ENCODE measurements around the gene SLC35G4. TPM values are rescaled to one million over a fixed set of nuclear protein-coding genes. Genes with fewer than 3 reads are reported as not detected.
"Not testable (repeated sequence)": the region's sequence is repeated elsewhere in the genome, so short reads cannot be mapped to it uniquely, and the experiment has no call there.

The SLC35G4 gene
- polyA plus RNA-seq, 1 donor (not counting 4 experiments of a cell fraction or from before 2014, with no cell fraction given), result not detected

- no peak overlapping the region for H3K4me2 ChIP-seq (ENCODE audit: control insufficient read depth, extremely low read depth, insufficient read depth, low read depth, low read length)
- no peaks in the 10 kb centered on the region for H3K4me1 ChIP-seq (ENCODE audit: control insufficient read depth, extremely low read depth, insufficient read depth, low read length)
- no peak for FAIRE-seq
- H3K27ac ChIP-seq (ENCODE audit: control insufficient read depth, insufficient read depth, low read length), result no peak overlapping the region
- dilution Hi-C loops (cut with MboI; ENCODE audit: extremely low pct_ligation_motif_present, low sequenced_read_pairs), result no loop called here
- no peaks in the 10 kb centered on the region for H3K27me3 ChIP-seq (ENCODE audit: control insufficient read depth, extremely low read depth, insufficient read depth, low read length)
- TF ChIP-seq EZH2 (IDR thresholded peaks at IDR 0.05; ENCODE audit: low read length) (no peak), CTCF (optimal IDR thresholded peaks at IDR 0.05 in 1 of 3, IDR thresholded peaks at IDR 0.05 in 1 of 3, conservative IDR thresholded peaks at IDR 0.05 in 1 of 3; ENCODE audit: extremely low read depth in 1 of 3, insufficient read depth in 2 of 3, low read length in 3 of 3) (no peak)
- no peak overlapping the region for H3K4me3 ChIP-seq (ENCODE audit: control insufficient read depth in 2 of 3, extremely low read depth in 1 of 3, insufficient read depth in 2 of 3, low read depth in 1 of 3, low read length in 3 of 3)
- no peak overlapping the region for H3K9ac ChIP-seq (ENCODE audit: control insufficient read depth, extremely low read depth, insufficient read depth, low read length)
- no peaks in the 10 kb centered on the region for H3K9me1 ChIP-seq (ENCODE audit: control insufficient read depth, extremely low read depth, insufficient read depth, low read length)
- no peaks in the 10 kb centered on the region for H3K79me2 ChIP-seq (ENCODE audit: control insufficient read depth, insufficient read depth, low read length)
- no peaks in the 10 kb centered on the region for H3K9me3 ChIP-seq (ENCODE audit: control insufficient read depth, low read depth, low read length)
- H2AFZ ChIP-seq (ENCODE audit: control insufficient read depth, low read length), result no peak overlapping the region
- no peak for DNase-seq (ENCODE audit: low read depth, low spot score)
- no peaks in the 10 kb centered on the region for H3K36me3 ChIP-seq (ENCODE audit: control insufficient read depth in 2 of 2, extremely low read depth in 1 of 2, insufficient read depth in 2 of 2, low read length in 2 of 2)
- H4K20me1 ChIP-seq (ENCODE audit: control insufficient read depth, extremely low read depth, insufficient read depth, low read length), result no peaks in the 10 kb centered on the region
These were observed 1.5 kb upstream of the SLC35G4 start for GRCh38 chr18:11607906-11608305.

GRCh38 chr18:11608618-11609017 is 778 bp upstream of the SLC35G4 start:
- H3K4me2 ChIP-seq (ENCODE audit: control insufficient read depth, extremely low read depth, insufficient read depth, low read depth, low read length); FAIRE-seq; DNase-seq (ENCODE audit: low read depth, low spot score): not testable (repeated sequence)

GRCh38 chr18:11613073-11613472 is 3.7 kb downstream of the SLC35G4 start:
- dilution Hi-C loops (cut with MboI; ENCODE audit: extremely low pct_ligation_motif_present, low sequenced_read_pairs); H3K9ac ChIP-seq (ENCODE audit: control insufficient read depth, extremely low read depth, insufficient read depth, low read length); H4K20me1 ChIP-seq (ENCODE audit: control insufficient read depth, extremely low read depth, insufficient read depth, low read length); H3K4me3 ChIP-seq (ENCODE audit: control insufficient read depth in 2 of 3, extremely low read depth in 1 of 3, insufficient read depth in 2 of 3, low read depth in 1 of 3, low read length in 3 of 3); DNase-seq (ENCODE audit: low read depth, low spot score); FAIRE-seq; H3K9me1 ChIP-seq (ENCODE audit: control insufficient read depth, extremely low read depth, insufficient read depth, low read length); H3K27ac ChIP-seq (ENCODE audit: control insufficient read depth, insufficient read depth, low read length); H3K27me3 ChIP-seq (ENCODE audit: control insufficient read depth, extremely low read depth, insufficient read depth, low read length); H3K9me3 ChIP-seq (ENCODE audit: control insufficient read depth, low read depth, low read length); H3K4me2 ChIP-seq (ENCODE audit: control insufficient read depth, extremely low read depth, insufficient read depth, low read depth, low read length); H3K36me3 ChIP-seq (ENCODE audit: control insufficient read depth in 2 of 2, extremely low read depth in 1 of 2, insufficient read depth in 2 of 2, low read length in 2 of 2); H2AFZ ChIP-seq (ENCODE audit: control insufficient read depth, low read length); H3K79me2 ChIP-seq (ENCODE audit: control insufficient read depth, insufficient read depth, low read length); H3K4me1 ChIP-seq (ENCODE audit: control insufficient read depth, extremely low read depth, insufficient read depth, low read length): not testable (repeated sequence)

More at GRCh38 chr18:11608618-11609017, 778 bp upstream of the SLC35G4 start:
- H3K9me1 ChIP-seq (ENCODE audit: control insufficient read depth, extremely low read depth, insufficient read depth, low read length); H4K20me1 ChIP-seq (ENCODE audit: control insufficient read depth, extremely low read depth, insufficient read depth, low read length); H3K4me3 ChIP-seq (ENCODE audit: control insufficient read depth in 2 of 3, extremely low read depth in 1 of 3, insufficient read depth in 2 of 3, low read depth in 1 of 3, low read length in 3 of 3); H3K36me3 ChIP-seq (ENCODE audit: control insufficient read depth in 2 of 2, extremely low read depth in 1 of 2, insufficient read depth in 2 of 2, low read length in 2 of 2); H3K27me3 ChIP-seq (ENCODE audit: control insufficient read depth, extremely low read depth, insufficient read depth, low read length); H2AFZ ChIP-seq (ENCODE audit: control insufficient read depth, low read length); H3K9ac ChIP-seq (ENCODE audit: control insufficient read depth, extremely low read depth, insufficient read depth, low read length); H3K79me2 ChIP-seq (ENCODE audit: control insufficient read depth, insufficient read depth, low read length); dilution Hi-C loops (cut with MboI; ENCODE audit: extremely low pct_ligation_motif_present, low sequenced_read_pairs); H3K9me3 ChIP-seq (ENCODE audit: control insufficient read depth, low read depth, low read length); H3K4me1 ChIP-seq (ENCODE audit: control insufficient read depth, extremely low read depth, insufficient read depth, low read length); H3K27ac ChIP-seq (ENCODE audit: control insufficient read depth, insufficient read depth, low read length): not testable (repeated sequence)

- H3K9me3 ChIP-seq (ENCODE audit: control insufficient read depth, low read depth, low read length); H3K9me1 ChIP-seq (ENCODE audit: control insufficient read depth, extremely low read depth, insufficient read depth, low read length); H3K27me3 ChIP-seq (ENCODE audit: control insufficient read depth, extremely low read depth, insufficient read depth, low read length); DNase-seq (ENCODE audit: low read depth, low spot score); dilution Hi-C loops (cut with MboI; ENCODE audit: extremely low pct_ligation_motif_present, low sequenced_read_pairs); H4K20me1 ChIP-seq (ENCODE audit: control insufficient read depth, extremely low read depth, insufficient read depth, low read length); H3K79me2 ChIP-seq (ENCODE audit: control insufficient read depth, insufficient read depth, low read length); H3K27ac ChIP-seq (ENCODE audit: control insufficient read depth, insufficient read depth, low read length); H3K4me1 ChIP-seq (ENCODE audit: control insufficient read depth, extremely low read depth, insufficient read depth, low read length); H3K4me2 ChIP-seq (ENCODE audit: control insufficient read depth, extremely low read depth, insufficient read depth, low read depth, low read length); H2AFZ ChIP-seq (ENCODE audit: control insufficient read depth, low read length); H3K9ac ChIP-seq (ENCODE audit: control insufficient read depth, extremely low read depth, insufficient read depth, low read length); FAIRE-seq; H3K4me3 ChIP-seq (ENCODE audit: control insufficient read depth in 2 of 3, extremely low read depth in 1 of 3, insufficient read depth in 2 of 3, low read depth in 1 of 3, low read length in 3 of 3); H3K36me3 ChIP-seq (ENCODE audit: control insufficient read depth in 2 of 2, extremely low read depth in 1 of 2, insufficient read depth in 2 of 2, low read length in 2 of 2): not testable (repeated sequence)
These were observed 4.2 kb downstream of the SLC35G4 start for GRCh38 chr18:11613611-11614010.

All from keratinocyte (primary cell).